DND-41 (cell line): ENCODE results near the gene BRCA2.

Experiments used
- EZH2 ChIP-seq: IDR thresholded peaks from 3 replicates; pipeline ENCODE4 v1.6.1; 2012; ENCODE audit warnings: borderline replicate concordance, low read depth, mild to moderate bottlenecking, moderate library complexity, low read length, inconsistent platforms; ENCODE audit not compliant: severe bottlenecking
- TF ChIP-seq, protein P1 (sequence below): IDR thresholded peaks from 2 replicates; pipeline ENCODE4 v1.5.1; 2012; ENCODE audit warnings: borderline replicate concordance, low read length, moderate library complexity, mild to moderate bottlenecking; ENCODE audit not compliant: poor library complexity, severe bottlenecking; ENCODE audit errors: extremely low read depth

DNA sequence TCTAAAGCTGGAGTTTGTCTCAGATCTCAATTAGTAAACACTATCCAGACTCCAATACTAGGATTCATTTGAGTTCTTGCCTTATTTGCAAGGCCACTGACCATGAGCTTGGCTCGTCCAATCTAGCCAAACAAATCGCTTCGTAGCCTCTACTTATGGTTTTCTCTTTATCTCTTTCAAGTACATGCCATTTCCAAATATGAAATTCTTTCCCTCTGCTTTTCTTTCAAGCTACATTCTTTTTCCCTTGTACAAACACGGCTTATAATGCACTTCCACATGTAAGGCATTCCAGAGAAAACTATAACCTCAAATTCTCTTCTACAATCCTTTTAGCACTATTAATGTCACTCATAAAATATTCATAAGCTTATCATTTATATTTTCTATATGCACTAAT is 123.6 kb downstream of the BRCA2 start:
- TF ChIP-seq, protein P1, sequence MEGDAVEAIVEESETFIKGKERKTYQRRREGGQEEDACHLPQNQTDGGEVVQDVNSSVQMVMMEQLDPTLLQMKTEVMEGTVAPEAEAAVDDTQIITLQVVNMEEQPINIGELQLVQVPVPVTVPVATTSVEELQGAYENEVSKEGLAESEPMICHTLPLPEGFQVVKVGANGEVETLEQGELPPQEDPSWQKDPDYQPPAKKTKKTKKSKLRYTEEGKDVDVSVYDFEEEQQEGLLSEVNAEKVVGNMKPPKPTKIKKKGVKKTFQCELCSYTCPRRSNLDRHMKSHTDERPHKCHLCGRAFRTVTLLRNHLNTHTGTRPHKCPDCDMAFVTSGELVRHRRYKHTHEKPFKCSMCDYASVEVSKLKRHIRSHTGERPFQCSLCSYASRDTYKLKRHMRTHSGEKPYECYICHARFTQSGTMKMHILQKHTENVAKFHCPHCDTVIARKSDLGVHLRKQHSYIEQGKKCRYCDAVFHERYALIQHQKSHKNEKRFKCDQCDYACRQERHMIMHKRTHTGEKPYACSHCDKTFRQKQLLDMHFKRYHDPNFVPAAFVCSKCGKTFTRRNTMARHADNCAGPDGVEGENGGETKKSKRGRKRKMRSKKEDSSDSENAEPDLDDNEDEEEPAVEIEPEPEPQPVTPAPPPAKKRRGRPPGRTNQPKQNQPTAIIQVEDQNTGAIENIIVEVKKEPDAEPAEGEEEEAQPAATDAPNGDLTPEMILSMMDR: no peak
- no peak for TF ChIP-seq EZH2
